Keratinocyte (primary cell): ENCODE measurements around the gene CCDC12. TPM values are rescaled to one million over a fixed set of nuclear protein-coding genes. Genes with fewer than 3 reads are reported as not detected.

ENCODE experiments used
- DNase-seq: peaks from one replicate; pipeline ENCODE4 v3.0.0-alpha.2; 2011; ENCODE audit warnings: low read depth, missing footprints, low spot score
- FAIRE-seq: peaks from 2 replicates; lab custom pipeline; 2011; peaks lifted over from hg19 to GRCh38; lab: Jason Lieb, UNC
- H2AFZ ChIP-seq: 2 replicates; pipeline ENCODE4 v1.6.0; 2012; ENCODE audit warnings: low read length, control low read depth, inconsistent platforms; ENCODE audit not compliant: control insufficient read depth
- H3K27ac ChIP-seq: 2 replicates; pipeline ENCODE4 v1.5.1; 2011; ENCODE audit warnings: low read length; ENCODE audit not compliant: control insufficient read depth, insufficient read depth
- H3K27me3 ChIP-seq: 3 replicates; pipeline ENCODE4 v1.6.0; 2011; ENCODE audit warnings: low read length; ENCODE audit not compliant: control insufficient read depth, insufficient read depth; ENCODE audit errors: extremely low read depth
- H3K36me3 ChIP-seq, 2 experiments: 2 replicates in 1 of 2; 3 replicates in 1 of 2; pipeline ENCODE4 v1.5.1; 2011; ENCODE audit warnings: low read length in 2 of 2, mild to moderate bottlenecking in 1 of 2; ENCODE audit not compliant: control insufficient read depth in 2 of 2, insufficient read depth in 2 of 2; ENCODE audit errors: extremely low read depth in 1 of 2
- H3K4me1 ChIP-seq: 3 replicates; pipeline ENCODE4 v1.5.1; 2011; ENCODE audit warnings: low read length; ENCODE audit not compliant: control insufficient read depth, insufficient read depth; ENCODE audit errors: extremely low read depth
- H3K4me2 ChIP-seq: 3 replicates; pipeline ENCODE4 v1.6.0; 2011; ENCODE audit warnings: low read depth, low read length; ENCODE audit not compliant: control insufficient read depth, insufficient read depth; ENCODE audit errors: extremely low read depth
- H3K4me3 ChIP-seq, 3 experiments: fragments of 200-600 bp in 1 of 3; sonication (generic) in 1 of 3; 2 replicates in 2 of 3; 3 replicates in 1 of 3; pipeline ENCODE4 v1.5.1; 2011 to 2016; ENCODE audit warnings: low read length in 3 of 3, mild to moderate bottlenecking in 3 of 3, control low read depth in 2 of 3, inconsistent platforms in 1 of 3, low read depth in 1 of 3, mixed read lengths in 1 of 3, mixed run types in 1 of 3, moderate library complexity in 1 of 3; ENCODE audit not compliant: control insufficient read depth in 2 of 3, insufficient read depth in 2 of 3; ENCODE audit errors: extremely low read depth in 1 of 3
- H3K79me2 ChIP-seq: 2 replicates; pipeline ENCODE4 v1.6.0; 2012; ENCODE audit warnings: low read length; ENCODE audit not compliant: control insufficient read depth, insufficient read depth
- H3K9ac ChIP-seq: 3 replicates; pipeline ENCODE4 v1.6.0; 2011; ENCODE audit warnings: low read length; ENCODE audit not compliant: control insufficient read depth, insufficient read depth; ENCODE audit errors: extremely low read depth
- H3K9me1 ChIP-seq: 3 replicates; pipeline ENCODE4 v1.6.0; 2011; ENCODE audit warnings: low read length; ENCODE audit not compliant: control insufficient read depth, insufficient read depth; ENCODE audit errors: extremely low read depth
- H3K9me3 ChIP-seq: 2 replicates; pipeline ENCODE4 v1.5.1; 2012; ENCODE audit warnings: low read depth, low read length; ENCODE audit not compliant: control insufficient read depth
- H4K20me1 ChIP-seq: 3 replicates; pipeline ENCODE4 v1.6.0; 2011; ENCODE audit warnings: low read length; ENCODE audit not compliant: control insufficient read depth, insufficient read depth; ENCODE audit errors: extremely low read depth
- CTCF ChIP-seq, 3 experiments: IDR thresholded peaks in 1 of 3; conservative IDR thresholded peaks in 1 of 3; optimal IDR thresholded peaks in 1 of 3; 2 replicates in 2 of 3; 3 replicates in 1 of 3; pipeline versions ENCODE3 to v1.5.1; 2011; ENCODE audit warnings: low read length in 3 of 3, mild to moderate bottlenecking in 3 of 3, moderate library complexity in 2 of 3, control low read depth in 1 of 3, inconsistent platforms in 1 of 3; ENCODE audit not compliant: insufficient read depth in 2 of 3; ENCODE audit errors: extremely low read depth in 1 of 3
- EZH2 ChIP-seq: IDR thresholded peaks from one replicate; pipeline ENCODE4 v1.6.1; 2012; ENCODE audit warnings: inconsistent platforms, mild to moderate bottlenecking, low read length, moderate library complexity
- dilution Hi-C: fragments of 300-500 bp; cut with MboI; formaldehyde crosslinking; loops from one replicate; pipeline ENCODE4 v1.7.0; 2020; ENCODE audit warnings: low sequenced_read_pairs; ENCODE audit not compliant: extremely low pct_ligation_motif_present
- polyA plus RNA-seq, 5 experiments: library from polyadenylated mRNA; depleted of rRNA in 3 of 5; stranded (reverse) in 3 of 5; stranded (forward) in 1 of 5; unstranded in 1 of 5; fragments of >200 nt; gene quantifications; 1 replicate in 1 of 5; 2 replicates in 3 of 5; 3 replicates in 1 of 5; pipeline versions ENCODE4 v1.2.1 to v1.2.3, GENCODE V29; 2011 to 2012; ENCODE audit warnings: missing spikeins in 2 of 5, low read depth in 1 of 5, low replicate concordance in 1 of 5

Gene CCDC12
- polyA plus RNA-seq, 1 donor (not counting 4 experiments of a cell fraction or from before 2014, with no cell fraction given) = 27.5 TPM

- no peak for TF ChIP-seq CTCF (optimal IDR thresholded peaks at IDR 0.05 in 1 of 3, IDR thresholded peaks at IDR 0.05 in 1 of 3, conservative IDR thresholded peaks at IDR 0.05 in 1 of 3; ENCODE audit: extremely low read depth in 1 of 3, insufficient read depth in 2 of 3, low read length in 3 of 3)
- TF ChIP-seq EZH2 = no peak
- Histone ChIP-seq H3K27ac (no peak overlapping the region), H3K79me2 (no peaks in the 10 kb centered on the region), H3K4me2 (no peak overlapping the region), H3K9ac (no peak overlapping the region), H3K4me1 (peaks cover 4% of the 10 kb centered on the region), H4K20me1 (no peaks in the 10 kb centered on the region), H3K4me3 (no peak overlapping the region), H3K9me1 (peaks cover 3% of the 10 kb centered on the region), H2AFZ (no peak overlapping the region), H3K36me3 (peaks cover 10 to 28% of the 10 kb centered on the region in 2 experiments), H3K27me3 (no peaks in the 10 kb centered on the region), H3K9me3 (no peaks in the 10 kb centered on the region)
- dilution Hi-C loops = no loop called here
- DNase-seq (no peak), FAIRE-seq (no peak)
Observed at GRCh38 chr3:47010910-47011309, 34.4 kb upstream of the CCDC12 start.

GRCh38 chr3:47010111-47010712 is 33.7 kb upstream of the CCDC12 start:
- no peak for TF ChIP-seq CTCF (optimal IDR thresholded peaks at IDR 0.05 in 1 of 3, IDR thresholded peaks at IDR 0.05 in 1 of 3, conservative IDR thresholded peaks at IDR 0.05 in 1 of 3; ENCODE audit: extremely low read depth in 1 of 3, insufficient read depth in 2 of 3, low read length in 3 of 3)
- TF ChIP-seq EZH2 = no peak
- H3K4me3 ChIP-seq = no peak overlapping the region
- H3K27me3 ChIP-seq = no peaks in the 10 kb centered on the region
- no peak overlapping the region for H3K4me2 ChIP-seq
- peaks cover 4% of the 10 kb centered on the region for H3K4me1 ChIP-seq
- dilution Hi-C loops = no loop called here
- H3K9me3 ChIP-seq = no peaks in the 10 kb centered on the region
- no peak overlapping the region for H3K9ac ChIP-seq
- no peaks in the 10 kb centered on the region for H4K20me1 ChIP-seq
- H3K9me1 ChIP-seq = peaks cover 3% of the 10 kb centered on the region
- H3K27ac ChIP-seq = no peak overlapping the region
- no peak overlapping the region for H2AFZ ChIP-seq
- peaks cover 12 to 32% of the 10 kb centered on the region in 2 experiments for H3K36me3 ChIP-seq
- FAIRE-seq (no peak), DNase-seq (no peak)
- H3K79me2 ChIP-seq = no peaks in the 10 kb centered on the region
